OCI-LY3 (cell line): ENCODE results near the gene AKR1B1.

ENCODE experiments used
- H2AFZ ChIP-seq: fragments of 200-600, 300-600 bp; shearing (Covaris generic); 2 replicates; pipeline ENCODE4 v1.6.0; 2014; ENCODE audit warnings: antibody characterized with exemption, low read depth, low read length
- H3K27ac ChIP-seq: fragments of 200-600, 300-600 bp; sonication (generic); 2 replicates; pipeline ENCODE4 v1.5.1; 2014; ENCODE audit warnings: mild to moderate bottlenecking, low read length, moderate library complexity, mixed read lengths
- H3K27me3 ChIP-seq: fragments of 200-600, 300-600 bp; sonication (generic); 2 replicates; pipeline ENCODE4 v1.6.1; 2014; ENCODE audit warnings: low read depth, low read length, mixed read lengths
- H3K36me3 ChIP-seq: fragments of 200-600, 300-600 bp; sonication (generic); replicated peaks from 2 replicates; pipeline ENCODE3; 2014; ENCODE audit warnings: low read depth, low read length, mixed read lengths
- H3K4me1 ChIP-seq: fragments of 300-600, 200-600 bp; sonication (generic); 2 replicates; pipeline ENCODE4 v1.6.1; 2014; ENCODE audit warnings: low read length, mixed read lengths
- H3K4me2 ChIP-seq: fragments of 200-600, 300-600 bp; sonication (generic); 2 replicates; pipeline ENCODE4 v1.6.1; 2014; ENCODE audit warnings: low read length, mixed read lengths
- H3K4me3 ChIP-seq: fragments of 300-600, 200-600 bp; sonication (generic); 2 replicates; pipeline ENCODE4 v1.5.1; 2014; ENCODE audit warnings: antibody characterized with exemption, mild to moderate bottlenecking, low read length, moderate library complexity
- H3K79me2 ChIP-seq: fragments of 300-600, 200-600 bp; shearing (Covaris generic); 2 replicates; pipeline ENCODE4 v1.6.1; 2014; ENCODE audit warnings: mild to moderate bottlenecking, low read length, mixed read lengths
- H3K9ac ChIP-seq: fragments of 300-600, 200-600 bp; shearing (Covaris generic); 2 replicates; pipeline ENCODE4 v1.6.0; 2014; ENCODE audit warnings: mild to moderate bottlenecking, low read length, moderate library complexity
- H3K9me3 ChIP-seq: fragments of 200-600, 300-600 bp; shearing (Covaris generic); 2 replicates; pipeline ENCODE4 v1.6.1; 2014; ENCODE audit warnings: low read length, mixed read lengths; ENCODE audit not compliant: insufficient read depth
- H4K20me1 ChIP-seq: fragments of 200-600, 300-600 bp; sonication (generic); 2 replicates; pipeline ENCODE4 v1.6.1; 2016; ENCODE audit warnings: low read length, mixed read lengths; ENCODE audit not compliant: insufficient read depth
- CTCF ChIP-seq: fragments of 200-600, 300-600 bp; sonication (generic); IDR thresholded peaks from 2 replicates; pipeline ENCODE4 v1.5.1; 2014; ENCODE audit warnings: antibody characterized with exemption, low read length, low read depth
- EZH2phosphoT487 ChIP-seq: fragments of 200-600 bp; shearing (Covaris generic); IDR thresholded peaks from 2 replicates; pipeline ENCODE4 v1.6.1; 2018; ENCODE audit warnings: antibody characterized with exemption, mixed run types, low read depth

AKR1B1 gene

GRCh38 chr7:134403062-134403461, 55.8 kb downstream of the AKR1B1 start:
- no peak overlapping the region for H3K4me2 ChIP-seq
- H3K4me3 ChIP-seq = no peak overlapping the region
- no peaks in the 10 kb centered on the region for H3K36me3 ChIP-seq
- TF ChIP-seq CTCF (no peak), EZH2phosphoT487 (no peak)
- H3K9me3 ChIP-seq = no peaks in the 10 kb centered on the region
- no peak overlapping the region for H3K27ac ChIP-seq
- H2AFZ ChIP-seq = no peak overlapping the region
- no peaks in the 10 kb centered on the region for H3K79me2 ChIP-seq
- H3K27me3 ChIP-seq = peaks cover 19% of the 10 kb centered on the region
- no peaks in the 10 kb centered on the region for H4K20me1 ChIP-seq
- H3K4me1 ChIP-seq = no peaks in the 10 kb centered on the region
- H3K9ac ChIP-seq = no peak overlapping the region

- Histone ChIP-seq H4K20me1 (no peaks in the 10 kb centered on the region), H3K27ac (no peak overlapping the region), H3K36me3 (no peaks in the 10 kb centered on the region), H2AFZ (no peak overlapping the region), H3K4me1 (peaks cover 3% of the 10 kb centered on the region), H3K4me3 (no peak overlapping the region), H3K9me3 (no peaks in the 10 kb centered on the region), H3K79me2 (no peaks in the 10 kb centered on the region), H3K9ac (no peak overlapping the region), H3K4me2 (no peak overlapping the region), H3K27me3 (peaks cover 3% of the 10 kb centered on the region; the same call in 1 of the 2 replicates)
- TF ChIP-seq EZH2phosphoT487 (no peak), CTCF (no peak)
These were observed 58.0 kb downstream of the AKR1B1 start for GRCh38 chr7:134400859-134401258.

- H3K4me1 ChIP-seq = peaks cover 9% of the 10 kb centered on the region
- no peak overlapping the region for H3K4me3 ChIP-seq
- no peaks in the 10 kb centered on the region for H4K20me1 ChIP-seq
- H3K9ac ChIP-seq = no peak overlapping the region
- H2AFZ ChIP-seq = no peak overlapping the region
- H3K79me2 ChIP-seq = no peaks in the 10 kb centered on the region
- no peak overlapping the region for H3K4me2 ChIP-seq
- no peaks in the 10 kb centered on the region for H3K36me3 ChIP-seq
- no peaks in the 10 kb centered on the region for H3K9me3 ChIP-seq
- no peak overlapping the region for H3K27ac ChIP-seq
- TF ChIP-seq CTCF (no peak), EZH2phosphoT487 (no peak)
- no peaks in the 10 kb centered on the region for H3K27me3 ChIP-seq
These were observed 62.9 kb downstream of the AKR1B1 start for GRCh38 chr7:134396031-134396430.

- TF ChIP-seq CTCF = no peak
- TF ChIP-seq EZH2phosphoT487 = no peak
- Histone ChIP-seq H3K9me3 (no peaks in the 10 kb centered on the region), H3K4me1 (peaks cover 12% of the 10 kb centered on the region), H3K9ac (no peak overlapping the region), H3K27me3 (no peaks in the 10 kb centered on the region), H3K4me3 (no peak overlapping the region), H2AFZ (no peak overlapping the region), H3K79me2 (no peaks in the 10 kb centered on the region), H3K27ac (no peak overlapping the region), H3K4me2 (no peak overlapping the region), H3K36me3 (no peaks in the 10 kb centered on the region), H4K20me1 (no peaks in the 10 kb centered on the region)
These were observed 63.3 kb downstream of the AKR1B1 start for GRCh38 chr7:134395604-134396003.
